ENCODE measurements around the gene PHAX. TPM values are rescaled to one million over a fixed set of nuclear protein-coding genes. Genes with fewer than 3 reads are reported as not detected.
"Not testable (repeated sequence)": the region's sequence is repeated elsewhere in the genome, so short reads cannot be mapped to it uniquely, and the experiment has no call there.

PHAX gene
- total RNA-seq, 1 donor from 2014 or later: 26.6 TPM

DNA sequence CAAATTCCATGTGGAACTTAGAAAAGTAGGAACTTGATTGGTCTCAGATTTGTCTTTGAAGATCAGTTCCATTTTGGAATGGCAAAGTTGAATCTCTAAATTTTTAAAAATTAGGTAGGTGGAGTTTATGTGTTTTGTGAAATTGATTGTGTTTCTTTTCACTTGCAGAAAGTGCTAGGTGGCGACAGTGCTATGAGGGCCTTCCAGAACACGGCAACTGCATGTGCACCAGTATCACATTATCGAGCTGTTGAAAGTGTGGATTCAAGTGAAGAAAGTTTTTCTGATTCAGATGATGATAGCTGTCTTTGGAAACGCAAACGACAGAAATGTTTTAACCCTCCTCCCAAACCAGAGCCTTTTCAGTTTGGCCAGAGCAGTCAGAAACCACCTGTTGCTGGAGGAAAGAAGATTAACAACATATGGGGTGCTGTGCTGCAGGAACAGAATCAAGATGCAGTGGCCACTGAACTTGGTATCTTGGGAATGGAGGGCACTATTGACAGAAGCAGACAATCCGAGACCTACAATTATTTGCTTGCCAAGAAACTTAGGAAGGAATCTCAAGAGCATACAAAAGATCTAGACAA lies 2.8 kb downstream of the PHAX start:
- no peak for DNase-seq (ENCODE audit: low read depth in 2 of 2)

- DNase-seq (ENCODE audit: low read depth in 2 of 2): no peak
These were observed 4.8 kb downstream of the PHAX start for GRCh38 chr5:126605525-126605924.

DNA sequence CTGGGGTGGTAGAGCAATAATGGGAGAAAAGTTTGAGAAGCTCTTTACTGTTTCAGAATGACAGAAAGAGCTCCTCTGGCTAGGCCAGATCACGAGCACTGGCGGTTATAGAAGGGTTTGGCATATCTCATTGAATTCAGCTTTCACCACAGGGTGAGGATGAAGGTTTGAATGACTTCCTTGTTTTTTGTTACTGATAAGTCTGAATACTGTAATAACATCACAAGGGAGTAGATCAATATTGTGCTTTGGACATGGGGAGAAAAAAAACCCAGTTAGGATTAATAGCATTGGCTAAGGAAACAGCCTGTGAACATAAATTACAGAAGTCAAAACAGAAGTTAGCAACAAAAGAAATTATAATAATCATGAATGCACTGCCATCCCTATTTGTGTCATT lies 9.4 kb downstream of the PHAX start:
- no peak for DNase-seq (ENCODE audit: low read depth in 2 of 2)

DNA sequence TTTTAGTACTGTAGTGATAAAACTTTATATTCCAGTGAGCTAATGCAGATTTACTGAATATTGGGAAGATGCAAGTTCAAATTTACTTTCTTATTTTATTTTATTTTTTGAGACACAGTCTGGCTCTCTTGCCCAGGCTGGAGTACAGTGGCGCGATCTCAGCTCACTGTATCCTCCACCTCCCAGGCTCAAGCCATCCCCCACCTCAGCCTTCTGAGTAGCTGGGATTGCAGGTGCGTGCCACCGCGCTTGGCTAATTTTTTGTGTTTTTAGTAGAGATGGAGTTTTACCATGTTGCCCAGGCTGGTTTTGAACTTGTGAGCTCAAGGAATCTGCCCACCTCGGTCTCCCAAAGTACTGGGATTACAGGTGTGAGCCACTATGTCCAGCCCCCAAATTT lies 9.9 kb downstream of the PHAX start:
- DNase-seq (ENCODE audit: low read depth in 2 of 2): no peak

GRCh38 chr5:126613941-126614592 lies 13.3 kb downstream of the PHAX start:
- no peak for DNase-seq (ENCODE audit: low read depth in 2 of 2)

- no peak for DNase-seq (ENCODE audit: low read depth in 2 of 2)
These were observed 14.5 kb downstream of the PHAX start for GRCh38 chr5:126615286-126615685.

- not testable (repeated sequence) for DNase-seq (ENCODE audit: low read depth in 2 of 2)
These were observed 16.9 kb downstream of the PHAX start for GRCh38 chr5:126617603-126618002.

DNA sequence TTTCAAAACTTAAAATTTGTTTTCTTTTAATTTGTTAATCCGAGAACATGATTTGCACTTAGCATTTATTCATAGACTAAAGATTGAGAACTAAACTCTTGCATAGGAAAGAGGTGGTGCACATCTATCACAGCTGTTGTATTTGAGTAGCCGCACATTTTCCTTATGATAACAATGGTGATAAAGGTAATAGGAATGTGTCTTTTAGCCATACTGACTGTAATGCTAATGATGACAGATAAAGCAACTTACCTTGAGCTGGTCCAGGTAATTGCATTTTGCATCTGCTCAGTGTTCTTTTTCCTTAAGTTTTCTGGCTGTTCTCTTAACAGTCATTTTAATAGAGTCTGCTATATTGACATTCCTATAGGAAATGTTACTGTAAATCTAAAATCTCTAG lies 19.0 kb downstream of the PHAX start:
- DNase-seq (ENCODE audit: low read depth in 2 of 2): no peak

GRCh38 chr5:126624534-126624933 lies 23.8 kb downstream of the PHAX start:
- peak in 1 of 2 donors; percentile 63 for DNase-seq (ENCODE audit: low read depth in 2 of 2)

DNA sequence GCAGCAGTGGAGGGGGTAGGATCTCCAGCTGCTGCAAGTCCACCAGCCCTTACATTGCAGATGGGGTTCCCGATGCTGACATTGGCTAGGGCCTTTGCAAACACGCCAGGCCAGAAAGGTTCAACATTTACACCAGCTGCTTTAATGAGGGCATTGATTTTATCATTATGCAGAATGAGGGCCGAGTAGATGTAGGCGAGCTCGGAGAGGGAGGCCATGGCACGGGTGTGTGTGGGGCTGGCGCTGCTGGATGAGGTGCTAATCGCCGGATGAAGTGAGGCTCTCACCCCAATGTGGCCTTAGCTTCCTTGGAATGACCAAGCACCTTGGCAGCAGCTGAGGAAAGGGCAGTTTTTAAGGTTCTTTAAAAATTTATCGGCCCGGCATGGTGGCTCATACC lies 27.4 kb downstream of the PHAX start:
- DNase-seq (ENCODE audit: low read depth in 2 of 2): no peak

DNA sequence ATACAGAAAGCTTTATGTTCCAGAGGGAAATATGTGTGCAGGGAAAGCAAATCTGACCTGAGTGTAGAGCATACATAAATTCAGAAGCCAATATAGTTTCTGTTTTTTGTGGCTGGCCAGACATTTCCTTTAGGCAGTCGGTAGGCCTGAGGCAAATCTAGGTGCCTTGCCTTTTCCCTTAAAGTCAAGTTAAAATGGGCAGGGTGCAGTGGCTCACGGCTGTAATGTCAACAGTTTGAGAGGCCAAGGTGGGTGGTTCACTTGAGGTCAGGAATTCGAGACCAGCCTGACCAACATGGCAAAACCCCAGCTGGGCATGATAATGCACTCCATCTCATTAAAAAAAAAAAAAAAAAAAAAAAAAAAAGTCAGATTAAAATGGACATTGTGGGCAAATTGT lies 31.2 kb downstream of the PHAX start:
- no peak for DNase-seq (ENCODE audit: low read depth in 2 of 2)

DNA sequence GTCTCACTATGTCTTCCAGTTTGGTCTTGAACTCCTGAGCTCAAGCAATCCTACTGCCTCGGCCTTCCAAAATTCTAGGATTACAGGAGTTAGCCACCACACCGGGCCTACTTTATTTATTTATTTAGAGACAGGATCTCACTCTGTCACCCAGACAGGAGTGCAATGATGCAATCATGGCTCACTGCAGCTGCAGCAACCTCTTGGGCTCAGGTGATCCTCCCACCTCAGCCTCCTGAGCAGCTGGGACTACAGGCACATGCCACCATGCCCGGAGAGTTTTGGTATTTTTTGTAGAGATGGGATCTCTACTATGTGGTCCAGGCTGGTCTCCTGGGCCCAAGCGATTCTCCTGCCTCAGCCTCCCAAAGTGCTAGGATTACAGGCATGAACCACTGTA lies 32.8 kb downstream of the PHAX start:
- DNase-seq (ENCODE audit: low read depth in 2 of 2): no peak

- DNase-seq (ENCODE audit: low read depth in 2 of 2): no peak
These were observed 34.8 kb downstream of the PHAX start for GRCh38 chr5:126635585-126635984.

GRCh38 chr5:126636956-126637355 lies 36.2 kb downstream of the PHAX start:
- no peak for DNase-seq (ENCODE audit: low read depth in 2 of 2)

GRCh38 chr5:126640866-126641265 lies 40.1 kb downstream of the PHAX start:
- no peak for DNase-seq (ENCODE audit: low read depth in 2 of 2)

DNA sequence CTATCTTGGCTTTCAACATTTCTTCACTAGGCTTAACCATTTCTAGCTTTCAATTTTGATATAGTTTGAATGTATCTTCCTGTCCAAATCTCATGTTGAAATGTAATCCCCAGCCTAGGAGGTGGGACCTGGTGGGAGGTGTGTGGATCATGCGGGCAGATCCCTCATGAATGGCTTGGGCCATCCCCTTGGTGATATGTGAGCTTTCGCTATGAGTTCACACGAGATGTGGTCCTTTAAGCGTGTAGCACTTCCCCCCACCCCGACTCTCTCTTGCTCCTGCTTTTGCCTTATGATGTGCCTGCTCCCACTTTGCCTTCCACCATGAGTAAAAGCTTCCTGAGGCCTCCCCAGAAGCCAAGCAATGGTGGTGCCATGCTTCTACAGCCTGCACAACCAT lies 40.6 kb downstream of the PHAX start:
- no peak for DNase-seq (ENCODE audit: low read depth in 2 of 2)

DNA sequence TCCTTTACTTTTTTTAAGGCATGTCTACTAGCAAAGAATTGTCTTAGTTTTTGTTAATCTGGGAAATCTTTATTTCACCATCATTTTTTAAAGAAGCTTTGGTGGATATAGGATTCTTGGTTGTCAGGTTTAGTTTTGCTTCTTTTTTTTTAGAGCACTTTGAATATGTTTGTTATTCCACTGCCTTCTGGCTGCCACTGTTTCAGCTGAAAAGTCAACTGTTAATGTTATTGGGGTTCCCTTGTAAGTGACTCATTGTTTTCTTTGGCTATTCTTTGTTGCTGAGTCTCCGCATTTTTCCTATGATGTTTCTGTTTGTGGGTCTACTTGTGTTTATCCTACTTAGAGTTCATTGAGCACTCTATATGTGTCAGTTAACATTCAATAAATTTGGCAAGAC lies 44.4 kb downstream of the PHAX start:
- no peak for DNase-seq (ENCODE audit: low read depth in 2 of 2)

DNA sequence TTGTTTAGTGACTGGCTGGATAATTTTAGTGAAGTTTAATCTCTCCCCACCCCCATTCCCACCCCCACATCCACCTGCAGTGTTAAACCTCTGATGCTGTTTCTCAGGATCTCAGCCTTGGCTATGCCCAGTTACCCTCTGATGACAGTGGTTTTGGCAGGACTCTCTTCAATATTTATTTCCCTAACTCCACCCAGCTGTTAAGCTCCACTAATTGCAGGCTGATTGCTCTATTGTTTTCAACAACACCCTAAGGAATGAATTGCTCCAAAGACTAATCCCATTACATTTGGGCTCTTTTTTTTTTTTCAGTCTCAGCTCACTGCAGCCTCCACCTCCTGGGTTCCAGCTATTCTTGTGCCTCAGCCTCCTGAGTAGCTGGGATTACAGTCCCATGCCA lies 46.3 kb downstream of the PHAX start:
- no peak for DNase-seq (ENCODE audit: low read depth in 2 of 2)

- no peak for DNase-seq (ENCODE audit: low read depth in 2 of 2)
These were observed 47.7 kb downstream of the PHAX start for GRCh38 chr5:126648471-126648870.

DNA sequence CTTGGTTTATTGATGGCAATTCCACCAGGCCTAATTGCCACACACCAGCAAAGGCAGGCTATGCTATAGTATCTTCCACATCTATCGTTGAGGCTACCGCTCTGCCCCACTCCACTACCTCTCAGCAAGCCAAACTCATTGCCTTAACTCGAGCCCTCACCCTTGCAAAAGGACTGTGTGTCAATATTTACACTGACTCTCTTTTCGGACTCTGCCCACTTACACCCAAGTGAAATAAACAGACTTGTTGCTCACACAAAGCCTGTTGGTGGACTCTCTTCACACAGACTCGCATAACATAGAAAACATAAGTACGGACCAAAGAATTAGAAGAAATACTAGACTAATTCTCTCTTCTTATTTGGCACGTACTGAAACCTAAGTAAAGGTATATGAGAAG lies 48.3 kb downstream of the PHAX start:
- DNase-seq (ENCODE audit: low read depth in 2 of 2): not testable (repeated sequence)

GRCh38 chr5:126649709-126650108 lies 49.0 kb downstream of the PHAX start:
- not testable (repeated sequence) for DNase-seq (ENCODE audit: low read depth in 2 of 2)

- no peak for DNase-seq (ENCODE audit: low read depth in 2 of 2)
These were observed 49.7 kb downstream of the PHAX start for GRCh38 chr5:126650463-126650862.

DNA sequence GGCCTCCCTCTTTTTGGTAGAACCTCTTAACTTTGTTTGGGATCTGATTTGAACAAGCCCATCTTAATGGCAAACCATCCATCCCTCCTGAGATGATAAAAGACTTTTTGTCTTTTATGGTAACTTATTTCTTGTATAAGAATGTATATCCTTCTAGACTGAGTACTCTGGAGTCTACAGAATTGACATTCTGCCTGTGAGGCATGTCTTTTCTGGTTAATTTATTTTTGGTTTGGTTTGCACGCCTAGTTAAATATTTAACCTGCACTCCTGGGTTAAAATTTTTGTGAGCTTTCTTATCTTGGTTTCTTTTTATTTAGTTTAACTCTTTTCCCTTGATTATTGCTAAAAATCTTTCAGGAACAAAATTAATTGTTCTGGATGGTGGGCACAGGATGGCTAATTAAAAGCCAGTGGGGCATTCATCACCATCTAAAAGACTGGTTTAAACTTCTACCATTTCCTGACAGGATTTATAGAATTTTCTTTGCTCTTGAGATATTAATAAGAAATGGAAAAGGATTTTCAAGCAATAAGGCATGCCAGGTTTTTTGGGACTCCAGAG lies 50.3 kb downstream of the PHAX start:
- no peak for DNase-seq (ENCODE audit: low read depth in 2 of 2)

All from dermis microvascular lymphatic vessel endothelial cell (primary cell).